Ascending aorta (tissue), 2 donors: ENCODE results near the gene CHD5. TPM values are rescaled to one million over a fixed set of nuclear protein-coding genes. Genes with fewer than 3 reads are reported as not detected.

Source experiments
- DNase-seq, 2 donors: peaks; one replicate each; pipeline ENCODE4 v3.0.0-alpha.2; 2019; ENCODE audit warnings: low spot score in 2 of 2
- H3K27ac ChIP-seq, 2 donors: fragments of 200-600 bp; sonication (generic); one replicate each; pipeline ENCODE4 v1.5.1; 2016 to 2017; ENCODE audit warnings: mild to moderate bottlenecking in 1 of 2
- H3K27me3 ChIP-seq: fragments of 200-600 bp; sonication (generic); one replicate; pipeline ENCODE4 v1.5.1; 2017
- H3K36me3 ChIP-seq, 2 donors: fragments of 200-600 bp; sonication (generic); one replicate each; pipeline ENCODE4 v1.5.1; 2016
- H3K4me1 ChIP-seq, 2 donors: fragments of 200-600 bp; sonication (generic); one replicate each; pipeline ENCODE4 v1.5.1; 2016 to 2017; ENCODE audit warnings: mild to moderate bottlenecking in 1 of 2
- H3K4me3 ChIP-seq, 2 donors: fragments of 200-600 bp; sonication (generic); one replicate each; pipeline ENCODE4 v1.5.1; 2016 to 2017; ENCODE audit warnings: mild to moderate bottlenecking in 1 of 2
- H3K9me3 ChIP-seq, 2 donors: fragments of 200-600 bp; sonication (generic); one replicate each; pipeline ENCODE4 v1.5.1; 2016
- CTCF ChIP-seq, 3 experiments: fragments of 200-600 bp in 2 of 3; fragments of 450-650 bp in 1 of 3; sonication (generic) in 2 of 3; IDR thresholded peaks; one replicate each; pipeline ENCODE4 v1.5.1; 2016 to 2019; ENCODE audit warnings: antibody characterized with exemption in 3 of 3, mild to moderate bottlenecking in 1 of 3, moderate library complexity in 1 of 3
- intact Hi-C: fragments of 100-400 bp; cut with DNase I; formaldehyde crosslinking; loops from one replicate; pipeline ENCODE4 v1.15.1; 2023
- total RNA-seq: library from RNA; depleted of rRNA; stranded (reverse); fragments of >200 nt; gene quantifications from one replicate; pipeline ENCODE4 v1.1.0, GENCODE V29; 2016

CHD5 gene
- total RNA-seq, 1 donor from 2014 or later: 4.0 TPM

- no peaks in the 10 kb centered on the region for H3K4me1 ChIP-seq
- no peak overlapping the region for H3K27ac ChIP-seq
- no peak for TF ChIP-seq CTCF (IDR thresholded peaks at IDR 0.05)
- no peaks in the 10 kb centered on the region for H3K36me3 ChIP-seq
- DNase-seq: no peak
- no peaks in the 10 kb centered on the region for H3K9me3 ChIP-seq
- intact Hi-C loops: no loop called here
- H3K4me3 ChIP-seq: no peak overlapping the region
- no peaks in the 10 kb centered on the region for H3K27me3 ChIP-seq
These were observed 71.0 kb downstream of the CHD5 start for GRCh38 chr1:6108937-6109614.

- no peak for TF ChIP-seq CTCF (IDR thresholded peaks at IDR 0.05)
- H3K27ac ChIP-seq: no peak overlapping the region
- intact Hi-C loops: no loop called here
These were observed 71.6 kb downstream of the CHD5 start for GRCh38 chr1:6108476-6108875.

GRCh38 chr1:6107409-6108356, 72.4 kb downstream of the CHD5 start:
- no peak overlapping the region for H3K27ac ChIP-seq
- intact Hi-C loops: no loop called here
- no peak for DNase-seq
- TF ChIP-seq CTCF (IDR thresholded peaks at IDR 0.05): no peak
- no peaks in the 10 kb centered on the region for H3K27me3 ChIP-seq
- no peaks in the 10 kb centered on the region for H3K4me1 ChIP-seq
- no peaks in the 10 kb centered on the region for H3K36me3 ChIP-seq
- no peaks in the 10 kb centered on the region for H3K9me3 ChIP-seq
- H3K4me3 ChIP-seq: no peak overlapping the region

More at GRCh38 chr1:6108476-6108875, 71.6 kb downstream of the CHD5 start:
- Histone ChIP-seq H3K27me3 (no peaks in the 10 kb centered on the region), H3K9me3 (no peaks in the 10 kb centered on the region), H3K4me3 (no peak overlapping the region), H3K4me1 (no peaks in the 10 kb centered on the region), H3K36me3 (no peaks in the 10 kb centered on the region)
- DNase-seq: no peak

- no peak for TF ChIP-seq CTCF (IDR thresholded peaks at IDR 0.05)
- DNase-seq: no peak
- no peak overlapping the region for H3K27ac ChIP-seq
- H3K4me1 ChIP-seq: no peaks in the 10 kb centered on the region
- H3K4me3 ChIP-seq: no peak overlapping the region
- H3K36me3 ChIP-seq: no peaks in the 10 kb centered on the region
- H3K9me3 ChIP-seq: no peaks in the 10 kb centered on the region
- intact Hi-C loops: no loop called here
- no peaks in the 10 kb centered on the region for H3K27me3 ChIP-seq
These were observed 73.1 kb downstream of the CHD5 start for GRCh38 chr1:6106977-6107376.

- no peak for DNase-seq
- no peak for TF ChIP-seq CTCF (IDR thresholded peaks at IDR 0.05)
- H3K27ac ChIP-seq: no peak overlapping the region
- intact Hi-C loops: no loop called here
- H3K36me3 ChIP-seq: no peaks in the 10 kb centered on the region
- no peaks in the 10 kb centered on the region for H3K9me3 ChIP-seq
- no peaks in the 10 kb centered on the region for H3K27me3 ChIP-seq
- H3K4me3 ChIP-seq: no peak overlapping the region
- H3K4me1 ChIP-seq: no peaks in the 10 kb centered on the region
These were observed 73.8 kb downstream of the CHD5 start for GRCh38 chr1:6106321-6106731.
